Measurements from ENCODE around the gene C14orf180. TPM values are rescaled to one million over a fixed set of nuclear protein-coding genes. Genes with fewer than 3 reads are reported as not detected.

The C14orf180 gene
- total RNA-seq, 6 experiments from 2014 or later, result not detected

DNA sequence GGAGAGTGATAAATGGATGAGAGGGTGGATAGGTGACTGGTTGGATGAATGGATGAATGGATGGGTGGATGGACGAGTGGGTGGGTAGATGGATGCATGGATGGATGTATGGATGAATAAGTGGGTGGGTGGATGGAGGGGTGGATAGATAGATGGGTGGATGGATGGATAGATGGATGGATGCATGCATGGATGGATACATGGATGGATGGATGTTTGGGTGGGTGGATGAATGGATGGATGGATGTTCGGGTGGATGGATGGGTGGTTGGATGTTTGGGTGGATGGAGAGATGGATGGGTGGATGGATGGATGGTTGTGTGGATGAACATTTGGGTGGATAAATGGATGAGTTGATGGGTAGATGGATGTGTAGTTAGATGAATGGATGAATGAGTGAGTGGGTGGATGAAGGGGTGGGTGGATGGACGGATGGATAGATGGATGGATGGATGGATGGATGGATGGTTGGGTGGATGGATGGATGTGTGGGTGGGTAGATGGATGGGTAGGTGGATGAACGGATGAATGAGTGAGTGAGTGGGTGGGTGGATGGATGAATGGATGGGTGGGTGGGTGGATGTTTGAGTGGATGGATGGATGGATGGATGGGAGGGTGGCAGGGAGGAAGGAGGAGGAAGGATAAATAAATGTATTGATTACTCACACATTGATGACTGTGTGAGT is 34.7 kb downstream of the C14orf180 start:
- Mint-ChIP-seq H3K27me3 (ENCODE audit: insufficient read depth) (peaks cover 8% of the 10 kb centered on the region), H3K27ac (no peak overlapping the region), H3K4me3 (no peak overlapping the region), H3K4me1 (ENCODE audit: low read depth) (no peaks in the 10 kb centered on the region), H3K9me3 (no peaks in the 10 kb centered on the region; the same call in 1 of the 2 replicates), H3K36me3 (ENCODE audit: low read depth) (no peaks in the 10 kb centered on the region)
- TF ChIP-seq, protein P1, sequence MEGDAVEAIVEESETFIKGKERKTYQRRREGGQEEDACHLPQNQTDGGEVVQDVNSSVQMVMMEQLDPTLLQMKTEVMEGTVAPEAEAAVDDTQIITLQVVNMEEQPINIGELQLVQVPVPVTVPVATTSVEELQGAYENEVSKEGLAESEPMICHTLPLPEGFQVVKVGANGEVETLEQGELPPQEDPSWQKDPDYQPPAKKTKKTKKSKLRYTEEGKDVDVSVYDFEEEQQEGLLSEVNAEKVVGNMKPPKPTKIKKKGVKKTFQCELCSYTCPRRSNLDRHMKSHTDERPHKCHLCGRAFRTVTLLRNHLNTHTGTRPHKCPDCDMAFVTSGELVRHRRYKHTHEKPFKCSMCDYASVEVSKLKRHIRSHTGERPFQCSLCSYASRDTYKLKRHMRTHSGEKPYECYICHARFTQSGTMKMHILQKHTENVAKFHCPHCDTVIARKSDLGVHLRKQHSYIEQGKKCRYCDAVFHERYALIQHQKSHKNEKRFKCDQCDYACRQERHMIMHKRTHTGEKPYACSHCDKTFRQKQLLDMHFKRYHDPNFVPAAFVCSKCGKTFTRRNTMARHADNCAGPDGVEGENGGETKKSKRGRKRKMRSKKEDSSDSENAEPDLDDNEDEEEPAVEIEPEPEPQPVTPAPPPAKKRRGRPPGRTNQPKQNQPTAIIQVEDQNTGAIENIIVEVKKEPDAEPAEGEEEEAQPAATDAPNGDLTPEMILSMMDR (IDR thresholded peaks at IDR 0.05), result no peak
- DNase-seq, result no peak

DNA sequence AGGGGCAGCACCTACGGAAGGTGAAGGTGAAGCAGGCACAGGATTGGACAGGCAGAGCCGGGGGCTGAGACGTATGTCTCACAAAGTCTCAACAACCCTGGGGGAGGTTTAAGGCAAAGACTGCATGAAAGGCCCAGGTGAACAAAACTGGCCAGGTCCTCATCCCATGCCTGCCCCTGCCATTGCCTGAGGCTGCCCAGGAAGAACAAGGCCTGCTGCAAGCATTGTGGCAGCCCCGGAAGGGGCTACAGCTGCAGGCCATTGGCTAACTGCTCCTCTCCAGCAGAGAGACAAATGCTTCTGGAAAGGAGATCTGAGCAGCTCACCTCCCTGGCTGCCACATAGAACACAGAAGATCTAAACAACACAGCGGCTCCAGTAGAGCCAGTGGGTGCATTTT is 45.4 kb downstream of the C14orf180 start:
- H3K27ac Mint-ChIP-seq, result no peak overlapping the region
- DNase-seq, result no peak
- TF ChIP-seq, protein P1 (IDR thresholded peaks at IDR 0.05), result no peak
- peaks cover 39% of the 10 kb centered on the region for H3K27me3 Mint-ChIP-seq (ENCODE audit: insufficient read depth)
- H3K4me3 Mint-ChIP-seq, result no peak overlapping the region
- no peaks in the 10 kb centered on the region for H3K36me3 Mint-ChIP-seq (ENCODE audit: low read depth)
- H3K9me3 Mint-ChIP-seq, result peaks cover 6% of the 10 kb centered on the region; the same call in 1 of the 2 replicates
- no peaks in the 10 kb centered on the region for H3K4me1 Mint-ChIP-seq (ENCODE audit: low read depth)

DNA sequence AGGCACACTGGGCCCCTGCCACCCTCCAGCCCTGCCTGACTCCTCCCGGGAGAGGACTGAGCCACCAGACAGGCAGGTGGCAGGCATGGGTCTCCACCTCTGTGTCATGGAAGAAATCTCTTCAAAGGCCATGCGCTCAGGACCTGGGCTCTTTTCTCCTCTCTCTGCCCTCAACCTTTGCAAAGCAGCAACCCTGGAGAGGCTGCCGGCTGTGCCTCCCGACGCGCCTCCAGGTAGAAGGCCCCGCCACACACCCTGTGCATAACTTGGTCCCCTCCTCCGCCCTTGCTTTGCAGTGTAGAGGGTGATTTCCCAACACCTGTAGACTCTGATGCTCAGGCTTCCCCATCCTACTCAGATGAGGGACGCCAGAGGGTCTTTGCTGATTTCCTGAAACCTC is 53.2 kb downstream of the C14orf180 start:
- H3K9me3 Mint-ChIP-seq, result no peaks in the 10 kb centered on the region; the same call in 1 of the 2 replicates
- no peak overlapping the region for H3K27ac Mint-ChIP-seq
- no peaks in the 10 kb centered on the region for H3K36me3 Mint-ChIP-seq (ENCODE audit: low read depth)
- no peak for DNase-seq
- H3K27me3 Mint-ChIP-seq (ENCODE audit: insufficient read depth), result peaks cover 15% of the 10 kb centered on the region
- H3K4me1 Mint-ChIP-seq (ENCODE audit: low read depth), result no peaks in the 10 kb centered on the region
- TF ChIP-seq, protein P1 (IDR thresholded peaks at IDR 0.05), result no peak
- no peak overlapping the region for H3K4me3 Mint-ChIP-seq

DNA sequence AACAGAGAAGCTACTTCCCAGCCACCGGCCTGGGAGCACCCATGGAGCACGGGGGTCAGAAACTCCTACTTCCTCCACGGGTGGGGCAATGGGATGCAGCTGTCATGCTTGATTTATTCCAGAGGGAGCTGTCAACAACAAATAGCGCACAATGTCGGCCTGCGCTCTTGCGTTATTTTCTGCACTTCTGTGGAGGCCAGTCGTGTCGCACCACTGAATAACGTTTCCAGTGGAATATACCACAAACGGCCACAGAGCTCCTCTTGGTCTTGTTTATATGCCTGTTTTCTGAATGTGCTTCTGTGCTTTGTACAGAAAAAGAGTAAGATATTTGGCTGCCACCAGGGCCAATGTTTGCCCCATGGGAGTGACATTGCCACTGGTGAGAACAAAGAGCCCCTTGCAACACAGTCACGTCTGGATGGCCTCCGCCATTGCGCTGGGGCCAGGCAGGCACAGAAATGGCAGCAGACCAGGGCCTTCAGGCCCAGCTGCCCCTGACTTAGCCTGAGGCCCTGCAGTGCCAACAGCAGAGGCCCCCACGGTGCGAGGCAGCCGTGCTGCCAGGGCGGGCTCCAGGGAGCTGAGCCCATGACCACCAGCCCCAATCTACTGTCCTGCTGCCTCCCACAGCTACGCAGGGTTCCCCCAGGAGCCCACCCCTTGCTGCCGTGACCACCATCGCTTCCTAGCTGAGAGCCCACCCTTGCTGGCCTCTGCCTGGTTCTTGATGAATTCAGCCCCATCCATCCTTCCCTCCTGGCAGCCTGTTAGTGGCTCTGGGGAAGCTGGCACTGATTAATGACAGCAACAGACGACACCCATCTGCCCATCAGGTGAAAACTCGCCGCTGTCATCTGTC is 53.9 kb downstream of the C14orf180 start:
- Mint-ChIP-seq H3K4me3 (no peak overlapping the region), H3K9me3 (no peaks in the 10 kb centered on the region; the same call in 1 of the 2 replicates), H3K27me3 (ENCODE audit: insufficient read depth) (peaks cover 11% of the 10 kb centered on the region), H3K27ac (no peak overlapping the region), H3K36me3 (ENCODE audit: low read depth) (no peaks in the 10 kb centered on the region), H3K4me1 (ENCODE audit: low read depth) (no peaks in the 10 kb centered on the region)
- TF ChIP-seq, protein P1 (IDR thresholded peaks at IDR 0.05), result no peak
- DNase-seq, result no peak

DNA sequence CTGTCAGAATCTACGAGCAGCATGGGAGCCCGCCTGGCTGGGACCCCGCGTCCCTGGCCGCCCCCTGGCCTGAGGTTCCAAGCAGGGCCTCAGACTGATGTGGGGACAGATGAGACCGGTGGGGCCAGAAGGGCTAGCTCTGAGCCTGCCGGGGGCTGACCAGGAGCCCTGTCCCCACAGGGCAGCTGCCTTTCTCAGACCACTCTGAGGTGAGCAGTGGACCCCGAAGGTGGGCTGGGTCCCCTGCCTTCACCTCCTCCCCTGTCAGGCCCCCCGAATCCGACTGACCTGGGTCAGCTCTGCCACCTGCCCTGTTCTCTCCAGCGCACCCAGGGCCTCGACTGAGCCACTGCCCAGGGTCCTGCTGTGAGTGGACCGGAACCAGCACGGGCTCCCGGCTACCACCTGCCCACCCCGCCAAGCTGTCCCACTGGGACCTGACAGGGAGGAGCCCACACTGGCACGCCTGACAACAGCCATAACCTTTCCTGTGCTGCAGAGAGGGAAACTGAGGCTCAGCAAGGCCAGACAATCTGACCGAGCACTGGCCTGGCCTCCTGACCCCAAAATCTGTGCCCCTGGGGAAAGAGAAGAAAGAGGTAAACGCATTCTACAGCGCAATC is 54.7 kb downstream of the C14orf180 start:
- Mint-ChIP-seq H3K36me3 (ENCODE audit: low read depth) (no peaks in the 10 kb centered on the region), H3K4me1 (ENCODE audit: low read depth) (no peaks in the 10 kb centered on the region), H3K27me3 (ENCODE audit: insufficient read depth) (peaks cover 11% of the 10 kb centered on the region), H3K27ac (no peak overlapping the region), H3K9me3 (no peaks in the 10 kb centered on the region; the same call in 1 of the 2 replicates), H3K4me3 (no peak overlapping the region)
- DNase-seq, result no peak
- TF ChIP-seq, protein P1 (IDR thresholded peaks at IDR 0.05), result no peak
